ENCODE results near the gene DOK4. TPM values are rescaled to one million over a fixed set of nuclear protein-coding genes. Genes with fewer than 3 reads are reported as not detected.

DOK4 gene
- total and polyA plus RNA-seq, 2 experiments from 2014 or later, result 106 to 112 TPM

- H2AFZ ChIP-seq, result no peak overlapping the region
- TF ChIP-seq EZH2phosphoT487 (IDR thresholded peaks at IDR 0.05; ENCODE audit: low read depth, severe bottlenecking, unreplicated experiment) (no peak), CTCF (IDR thresholded peaks at IDR 0.05; ENCODE audit: poor library complexity) (no peak), EZH2 (IDR thresholded peaks at IDR 0.05; ENCODE audit: borderline replicate concordance) (no peak)
These were observed 2.4 kb downstream of the DOK4 start for GRCh38 chr16:57483725-57484514.

GRCh38 chr16:57482845-57483545 is 3.3 kb downstream of the DOK4 start:
- H3K36me3 ChIP-seq (replicated peaks; ENCODE audit: insufficient read depth, low read depth), result no peaks in the 10 kb centered on the region
- DNase-seq (ENCODE audit: low spot score), result peak; percentile 71
- no peaks in the 10 kb centered on the region for H3K9me2 ChIP-seq (replicated peaks; ENCODE audit: insufficient read depth)
- H3K27ac ChIP-seq, result peak overlapping the region; percentile 92
- no peak for TF ChIP-seq EZH2phosphoT487 (IDR thresholded peaks at IDR 0.05; ENCODE audit: low read depth, severe bottlenecking, unreplicated experiment)
- no peak for TF ChIP-seq CTCF (IDR thresholded peaks at IDR 0.05; ENCODE audit: poor library complexity)
- TF ChIP-seq EZH2 (IDR thresholded peaks at IDR 0.05; ENCODE audit: borderline replicate concordance), result no peak
- H4K20me1 ChIP-seq (ENCODE audit: insufficient read depth, poor library complexity, severe bottlenecking), result peaks cover 8% of the 10 kb centered on the region
- no peak overlapping the region for H3K4me3 ChIP-seq
- H3K79me2 ChIP-seq, result peaks cover 73% of the 10 kb centered on the region
- 72% methylated on average over 14 of the region's 14 CpGs for WGBS (ENCODE audit: low lambda C conversion rate, missing lambda C conversion rate)
- no peaks in the 10 kb centered on the region for H3K9me3 ChIP-seq (ENCODE audit: low read depth)
- no peaks in the 10 kb centered on the region for H3K27me3 ChIP-seq
- H2AFZ ChIP-seq, result no peak overlapping the region
- H3K4me1 ChIP-seq (ENCODE audit: insufficient read depth), result peaks cover 71% of the 10 kb centered on the region
- H3K4me2 ChIP-seq, result peak overlapping the region; percentile 95

More at GRCh38 chr16:57483725-57484514, 2.4 kb downstream of the DOK4 start:
- Histone ChIP-seq H3K4me3 (no peak overlapping the region), H3K36me3 (replicated peaks; ENCODE audit: insufficient read depth, low read depth) (no peaks in the 10 kb centered on the region), H3K27me3 (no peaks in the 10 kb centered on the region), H3K27ac (peak overlapping the region; percentile 92), H4K20me1 (ENCODE audit: insufficient read depth, poor library complexity, severe bottlenecking) (no peaks in the 10 kb centered on the region), H3K9me2 (replicated peaks; ENCODE audit: insufficient read depth) (no peaks in the 10 kb centered on the region), H3K4me2 (peak overlapping the region; percentile 95), H3K9me3 (ENCODE audit: low read depth) (no peaks in the 10 kb centered on the region), H3K79me2 (peaks cover 64% of the 10 kb centered on the region), H3K4me1 (ENCODE audit: insufficient read depth) (peaks cover 62% of the 10 kb centered on the region)
- 36% methylated on average over 15 of the region's 19 CpGs for WGBS (ENCODE audit: low lambda C conversion rate, missing lambda C conversion rate)
- DNase-seq (ENCODE audit: low spot score), result peak; percentile 65

GRCh38 chr16:57481421-57481820 is 4.9 kb downstream of the DOK4 start:
- peaks cover 21% of the 10 kb centered on the region for H4K20me1 ChIP-seq (ENCODE audit: insufficient read depth, poor library complexity, severe bottlenecking)
- DNase-seq (ENCODE audit: low spot score), result no peak
- H3K4me2 ChIP-seq, result no peak overlapping the region
- no peaks in the 10 kb centered on the region for H3K27me3 ChIP-seq
- no peaks in the 10 kb centered on the region for H3K9me2 ChIP-seq (replicated peaks; ENCODE audit: insufficient read depth)
- H3K4me1 ChIP-seq (ENCODE audit: insufficient read depth), result peaks cover 78% of the 10 kb centered on the region
- WGBS (ENCODE audit: low lambda C conversion rate, missing lambda C conversion rate), result 93% methylated on average over 4 of the region's 4 CpGs
- no peak overlapping the region for H2AFZ ChIP-seq
- H3K27ac ChIP-seq, result peak overlapping the region; percentile 93
- no peaks in the 10 kb centered on the region for H3K9me3 ChIP-seq (ENCODE audit: low read depth)
- H3K36me3 ChIP-seq (replicated peaks; ENCODE audit: insufficient read depth, low read depth), result no peaks in the 10 kb centered on the region
- H3K4me3 ChIP-seq, result no peak overlapping the region
- H3K79me2 ChIP-seq, result peaks cover 85% of the 10 kb centered on the region
- TF ChIP-seq CTCF (IDR thresholded peaks at IDR 0.05; ENCODE audit: poor library complexity), result no peak
- TF ChIP-seq EZH2phosphoT487 (IDR thresholded peaks at IDR 0.05; ENCODE audit: low read depth, severe bottlenecking, unreplicated experiment), result no peak
- TF ChIP-seq EZH2 (IDR thresholded peaks at IDR 0.05; ENCODE audit: borderline replicate concordance), result no peak

Measured in hepatocyte (in vitro differentiated cells).